RWPE1 (cell line): ENCODE data around the gene COL5A3.
"Not testable (repeated sequence)": the region's sequence is repeated elsewhere in the genome, so short reads cannot be mapped to it uniquely, and the experiment has no call there.

Experiments used
- CTCF ChIA-PET: fragments of 350-600 bp; sonication (Branson Sonifier 250); formaldehyde crosslinking; extraction: SDS; loops from one replicate; lab custom pipeline; 2021; lab: Yijun Ruan, JAX
- POLR2A ChIA-PET: fragments of 400-600 bp; formaldehyde crosslinking; extraction: SDS; loops from one replicate; lab custom pipeline; 2020; ENCODE audit warnings: antibody characterized with exemption; ENCODE audit not compliant: low non-redundant PET; lab: Yijun Ruan, JAX
- DNase-seq: peaks from one replicate; pipeline ENCODE4 v3.0.0; 2012; ENCODE audit warnings: low spot score
- H3K27ac ChIP-seq: fragments of 450-650 bp; 2 replicates; pipeline ENCODE4 v1.5.1; 2017
- TF ChIP-seq, protein P1 (sequence below): fragments of 450-650 bp; conservative IDR thresholded peaks from 2 replicates; pipeline ENCODE4 v1.5.1; 2017; ENCODE audit warnings: low read depth, mild to moderate bottlenecking

COL5A3 gene

DNA sequence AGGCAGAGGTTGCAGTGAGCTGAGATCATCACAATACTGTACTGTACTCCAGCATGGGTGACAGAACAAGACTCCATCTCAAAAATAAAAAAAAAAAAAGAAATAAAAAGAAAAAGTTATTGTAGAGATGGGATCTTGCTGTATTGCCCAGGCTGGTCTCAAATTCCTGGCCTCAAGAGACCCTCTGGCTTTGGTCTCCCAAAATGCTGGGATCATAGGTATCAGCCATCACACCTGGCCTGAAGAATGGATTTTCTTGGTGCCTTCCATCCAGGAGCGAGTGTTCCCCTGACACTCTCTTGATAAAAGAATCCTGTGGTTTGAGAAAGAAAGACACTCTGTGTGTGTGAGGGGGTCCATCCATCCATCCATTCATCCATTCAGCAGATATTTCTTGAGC is 78.7 kb downstream of the COL5A3 start:
- no peak for DNase-seq
- ChIA-PET CTCF (interaction anchor here (0.7 to 4.2 kb wide), 8 partner anchors 26 to 318 kb away, joined by 3 to 33 read pairs (median 4); partner anchors contain the start of gene P2RY11), POLR2A (no interaction called here)
- TF ChIP-seq, protein P1, sequence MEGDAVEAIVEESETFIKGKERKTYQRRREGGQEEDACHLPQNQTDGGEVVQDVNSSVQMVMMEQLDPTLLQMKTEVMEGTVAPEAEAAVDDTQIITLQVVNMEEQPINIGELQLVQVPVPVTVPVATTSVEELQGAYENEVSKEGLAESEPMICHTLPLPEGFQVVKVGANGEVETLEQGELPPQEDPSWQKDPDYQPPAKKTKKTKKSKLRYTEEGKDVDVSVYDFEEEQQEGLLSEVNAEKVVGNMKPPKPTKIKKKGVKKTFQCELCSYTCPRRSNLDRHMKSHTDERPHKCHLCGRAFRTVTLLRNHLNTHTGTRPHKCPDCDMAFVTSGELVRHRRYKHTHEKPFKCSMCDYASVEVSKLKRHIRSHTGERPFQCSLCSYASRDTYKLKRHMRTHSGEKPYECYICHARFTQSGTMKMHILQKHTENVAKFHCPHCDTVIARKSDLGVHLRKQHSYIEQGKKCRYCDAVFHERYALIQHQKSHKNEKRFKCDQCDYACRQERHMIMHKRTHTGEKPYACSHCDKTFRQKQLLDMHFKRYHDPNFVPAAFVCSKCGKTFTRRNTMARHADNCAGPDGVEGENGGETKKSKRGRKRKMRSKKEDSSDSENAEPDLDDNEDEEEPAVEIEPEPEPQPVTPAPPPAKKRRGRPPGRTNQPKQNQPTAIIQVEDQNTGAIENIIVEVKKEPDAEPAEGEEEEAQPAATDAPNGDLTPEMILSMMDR = no peak
- H3K27ac ChIP-seq = no peak overlapping the region

DNA sequence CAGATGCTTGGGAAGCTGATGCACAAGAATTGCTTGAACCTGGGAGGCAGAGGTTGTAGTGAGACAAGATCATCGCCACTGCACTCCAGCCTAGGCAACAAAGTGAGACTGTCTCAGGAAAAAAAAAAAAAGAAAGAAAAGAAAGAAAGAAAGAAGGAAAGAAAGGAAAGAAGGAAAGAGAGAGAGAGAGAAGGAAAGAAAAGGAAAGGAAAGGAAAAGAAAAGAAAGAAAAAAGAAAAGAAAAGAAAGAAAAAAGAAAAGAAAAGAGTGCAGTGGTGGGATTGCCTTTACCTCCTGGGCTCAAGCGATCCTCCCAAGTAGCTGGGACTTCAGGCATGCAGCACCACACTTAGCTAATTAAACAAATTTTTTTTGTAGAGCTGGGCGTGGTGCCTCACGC is 86.9 kb downstream of the COL5A3 start:
- TF ChIP-seq, protein P1 = no peak
- no peak for DNase-seq
- CTCF ChIA-PET = interaction anchor here (0.7 to 1.6 kb wide), 2 partner anchors 28 to 76 kb away, joined by 3 to 4 read pairs; no protein-coding TSS in a partner anchor
- POLR2A ChIA-PET = no interaction called here
- no peak overlapping the region for H3K27ac ChIP-seq

DNA sequence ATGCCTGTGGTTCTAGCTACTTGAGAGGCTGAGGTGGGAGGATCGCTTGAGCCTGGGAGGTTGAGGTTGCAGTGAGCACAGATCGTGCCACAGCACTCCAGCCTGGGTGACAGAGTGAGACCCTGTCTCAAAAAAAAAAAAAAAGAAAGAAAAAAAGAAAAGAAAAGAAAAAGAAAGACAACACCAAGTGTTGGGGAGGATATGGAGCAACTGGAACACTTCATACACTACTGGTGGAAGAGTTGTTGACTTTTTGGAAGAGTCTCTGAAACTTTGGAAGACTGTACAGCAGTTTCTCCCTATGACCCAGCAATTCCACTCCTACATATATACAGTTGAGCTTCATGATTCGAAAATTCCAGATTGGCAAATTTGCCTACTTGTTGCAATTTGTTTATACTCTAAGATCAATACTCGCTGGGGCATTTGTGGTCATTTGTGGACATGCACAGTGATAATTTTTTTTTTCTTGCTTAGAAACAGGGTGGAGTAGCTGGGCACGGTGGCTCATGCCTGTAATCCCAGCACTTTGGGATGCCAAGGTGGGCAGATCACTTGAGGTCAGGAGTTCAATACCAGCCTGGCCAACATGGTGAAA is 87.4 kb downstream of the COL5A3 start:
- POLR2A ChIA-PET, H3K27ac ChIP-seq, DNase-seq: not testable (repeated sequence)
- CTCF ChIA-PET = interaction anchor here (0.7 to 1.6 kb wide), 2 partner anchors 77 to 494 kb away, joined by 3 to 4 read pairs; no protein-coding TSS in a partner anchor

DNA sequence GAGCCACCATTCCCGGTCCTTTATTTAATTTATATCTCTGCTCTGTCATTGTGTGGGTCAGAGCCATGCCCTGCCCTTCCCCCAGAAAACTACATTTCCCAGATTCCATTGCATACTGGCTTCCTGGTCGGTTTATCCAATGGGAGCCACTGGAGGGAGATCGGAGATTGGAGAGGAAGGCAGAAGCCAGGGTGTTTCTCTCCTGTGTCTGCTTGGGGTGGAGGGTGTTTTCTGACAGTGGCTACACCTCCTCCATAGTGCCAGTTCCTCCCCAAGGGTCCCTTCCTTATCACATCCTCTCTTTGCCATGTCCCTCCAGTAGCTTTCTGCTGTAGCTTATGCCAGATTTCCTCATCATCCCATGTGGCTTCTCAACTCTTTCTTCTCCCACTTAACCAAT is 93.0 kb downstream of the COL5A3 start:
- CTCF ChIA-PET = no interaction called here
- no peak overlapping the region for H3K27ac ChIP-seq
- POLR2A ChIA-PET = no interaction called here
- peak; percentile 70 for DNase-seq
- TF ChIP-seq, protein P1 = no peak

DNA sequence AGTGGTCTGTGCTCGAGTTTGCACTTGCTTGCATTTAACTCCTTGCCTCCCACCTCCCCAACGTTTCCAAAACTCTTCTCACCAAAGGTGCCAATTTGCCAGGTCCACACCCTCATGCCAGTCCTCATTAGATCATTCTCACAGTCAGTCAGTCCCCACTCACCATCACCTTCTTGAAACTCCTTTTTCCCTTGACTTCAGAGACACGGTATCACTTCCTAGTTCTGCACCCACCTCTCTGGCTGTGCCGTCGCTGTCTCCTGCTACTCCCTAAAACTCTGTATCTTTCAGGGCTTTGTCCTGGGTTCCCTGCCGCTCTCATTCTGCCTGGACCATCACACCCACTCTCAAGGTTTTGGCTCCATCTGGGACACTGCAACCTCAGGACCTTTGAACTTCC is 93.6 kb downstream of the COL5A3 start:
- TF ChIP-seq, protein P1 = no peak
- CTCF ChIA-PET = no interaction called here
- no peak for DNase-seq
- POLR2A ChIA-PET = no interaction called here
- peak overlapping the region; percentile 9 for H3K27ac ChIP-seq

DNA sequence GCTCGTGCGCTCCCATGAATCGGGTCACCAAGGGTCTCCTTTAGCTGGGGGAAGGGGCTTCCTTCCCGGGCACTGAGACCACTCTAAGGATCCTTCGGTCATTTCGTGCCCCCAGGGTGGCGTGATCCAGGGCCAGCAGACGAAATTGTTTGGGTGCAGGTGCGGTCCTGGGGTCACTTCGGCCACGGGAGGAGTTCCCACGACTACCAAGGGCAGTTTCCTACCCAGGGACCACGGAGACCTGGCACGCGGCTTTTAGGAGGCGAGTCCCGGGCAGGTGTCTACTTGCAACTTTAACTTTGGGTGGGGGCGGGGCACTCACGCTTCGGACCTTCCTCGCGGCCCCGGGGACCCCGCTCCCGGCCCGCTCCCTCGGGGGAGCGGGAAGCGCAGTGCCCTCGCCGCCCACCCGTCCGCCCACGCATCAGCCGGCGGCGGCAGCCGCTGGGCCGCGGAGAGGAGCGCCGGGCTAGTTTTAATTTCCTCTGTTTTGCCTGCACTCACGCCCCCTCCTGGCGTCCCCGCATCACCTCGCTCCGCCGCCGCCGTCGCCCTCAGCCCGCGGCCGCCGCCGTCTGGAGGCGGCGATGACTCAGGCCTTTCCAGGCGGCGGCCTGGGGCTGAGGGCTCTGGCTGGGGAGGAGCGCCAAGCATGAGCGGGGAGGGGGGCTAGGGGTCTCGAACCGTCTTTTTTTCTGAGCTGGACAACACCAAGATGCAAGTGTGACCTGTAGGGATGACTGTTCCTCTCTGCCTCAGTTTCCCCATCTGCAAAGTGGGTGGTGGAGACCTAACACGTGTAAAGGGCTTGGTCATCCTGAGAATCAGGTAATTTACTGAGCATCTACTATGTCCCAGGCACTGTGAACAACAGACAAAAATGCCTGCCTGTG is 95.7 kb downstream of the COL5A3 start:
- TF ChIP-seq, protein P1 = peak; percentile 76
- peak; percentile 92 for DNase-seq
- ChIA-PET CTCF (interaction anchor here (0.6 to 0.7 kb wide), 3 partner anchors 54 to 179 kb away, joined by 3 read pairs; no protein-coding TSS in a partner anchor), POLR2A (no interaction called here)
- H3K27ac ChIP-seq = peak overlapping the region; percentile 21

DNA sequence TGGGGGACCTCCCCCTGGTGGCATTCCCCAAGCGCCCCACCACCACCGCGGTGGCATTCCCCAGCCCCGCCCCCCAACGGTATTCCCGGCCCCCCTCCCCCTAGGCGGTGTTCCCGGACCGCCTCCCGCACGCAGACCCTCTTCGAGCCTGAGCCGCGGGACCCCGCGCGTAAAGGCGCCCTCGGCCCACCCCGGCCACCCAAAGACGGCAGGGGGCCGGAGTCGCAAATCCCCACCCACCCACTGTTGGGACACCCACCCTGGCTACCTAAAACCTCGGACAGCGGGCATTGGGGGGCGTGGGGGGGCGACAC is 96.3 kb downstream of the COL5A3 start:
- TF ChIP-seq, protein P1 = no peak
- CTCF ChIA-PET = interaction anchor here (0.6 to 0.7 kb wide), 2 partner anchors 53 to 79 kb away, joined by 3 read pairs; no protein-coding TSS in a partner anchor
- H3K27ac ChIP-seq = no peak overlapping the region; the same call in 1 of the 2 replicates
- POLR2A ChIA-PET = no interaction called here
- peak; percentile 32 for DNase-seq
